ENCODE results near the gene KIF25.

GRCh38 chr6:167947716-167948115 is 49.8 kb upstream of the KIF25 start:
- no peak for TF ChIP-seq CTCF (conservative IDR thresholded peaks at IDR 0.05 in 1 of 2, IDR thresholded peaks at IDR 0.05 in 1 of 2; ENCODE audit: extremely low read depth in 1 of 2, insufficient read depth in 1 of 2, low read depth in 1 of 2, low read length in 2 of 2)
- TF ChIP-seq EZH2 (IDR thresholded peaks at IDR 0.05; ENCODE audit: borderline replicate concordance, low read length) = no peak

All from mammary epithelial cell (primary cell).